RWPE2 (cell line): ENCODE results near the gene MBLAC1.
A peak's percentile ranks its signal among the peaks of the same experiment; 100 is the strongest.

Source experiments
- ATAC-seq: fragments of 200-7000 bp; cut with Tn5 transposase; 3 replicates; pipeline ENCODE4 v1.9.1; 2021; ENCODE audit warnings: low read depth
- DNase-seq: peaks from one replicate; pipeline ENCODE4 v3.0.0-alpha.2; 2020; ENCODE audit warnings: low spot score
- H3K27ac ChIP-seq: fragments of 450-650 bp; 2 replicates; pipeline ENCODE4 v1.5.1; 2017; ENCODE audit warnings: mild to moderate bottlenecking; ENCODE audit not compliant: poor library complexity, severe bottlenecking
- H3K27me3 ChIP-seq: fragments of 250-450 bp; sonication (Bioruptor Pico); 2 replicates; pipeline ENCODE4 v1.5.1; 2021; ENCODE audit warnings: mild to moderate bottlenecking, moderate library complexity; ENCODE audit not compliant: insufficient read depth, poor library complexity, severe bottlenecking
- H3K36me3 ChIP-seq: fragments of 250-450 bp; sonication (Bioruptor Pico); 2 replicates; pipeline ENCODE4 v1.5.1; 2020; ENCODE audit warnings: low read depth, mild to moderate bottlenecking, moderate library complexity
- H3K4me1 ChIP-seq: fragments of 250-450 bp; sonication (Bioruptor Pico); 2 replicates; pipeline ENCODE4 v1.5.1; 2021; ENCODE audit warnings: mild to moderate bottlenecking, moderate library complexity; ENCODE audit not compliant: insufficient read depth, poor library complexity, severe bottlenecking
- H3K4me3 ChIP-seq: fragments of 250-450 bp; sonication (Bioruptor Pico); 2 replicates; pipeline ENCODE4 v1.5.1; 2021; ENCODE audit warnings: mild to moderate bottlenecking, moderate library complexity; ENCODE audit not compliant: severe bottlenecking
- H3K9me3 ChIP-seq: fragments of 250-450 bp; sonication (Bioruptor Pico); 2 replicates; pipeline ENCODE4 v1.5.1; 2021; ENCODE audit warnings: mild to moderate bottlenecking, moderate library complexity; ENCODE audit not compliant: severe bottlenecking
- CTCF ChIP-seq: fragments of 450-650 bp; IDR thresholded peaks from one replicate; pipeline ENCODE4 v1.5.1; 2017; ENCODE audit warnings: mild to moderate bottlenecking, moderate library complexity; ENCODE audit not compliant: poor library complexity, severe bottlenecking

MBLAC1 gene

DNA sequence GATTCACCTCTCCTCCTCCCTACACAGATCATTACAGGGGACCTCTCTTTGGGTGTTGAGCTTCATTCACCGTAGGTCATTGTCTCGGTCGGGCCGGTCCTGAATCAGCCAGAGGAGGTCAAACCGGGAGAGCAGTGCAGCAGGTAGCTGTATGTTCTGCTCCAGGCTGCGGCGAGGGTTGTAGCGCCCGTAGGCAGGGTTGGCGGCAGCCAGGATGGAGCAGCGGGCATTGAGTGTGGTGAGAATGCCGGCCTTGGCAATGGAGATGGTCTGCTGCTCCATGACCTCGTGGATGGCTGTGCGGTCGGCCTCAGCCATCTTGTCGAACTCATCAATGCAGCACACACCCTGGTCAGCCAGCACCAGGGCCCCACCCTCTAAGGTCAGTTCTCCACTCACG lies 31.1 kb upstream of the MBLAC1 start:
- no peak overlapping the region for H3K27ac ChIP-seq
- no peak for TF ChIP-seq CTCF
- no peaks in the 10 kb centered on the region for H3K9me3 ChIP-seq
- H3K36me3 ChIP-seq = peaks cover 93% of the 10 kb centered on the region
- no peak for DNase-seq
- H3K4me1 ChIP-seq = peaks cover 4% of the 10 kb centered on the region
- no peak overlapping the region for H3K4me3 ChIP-seq
- H3K27me3 ChIP-seq = no peaks in the 10 kb centered on the region
- no peak for ATAC-seq

GRCh38 chr7:100098913-100099312 lies 27.9 kb upstream of the MBLAC1 start:
- peaks cover 4% of the 10 kb centered on the region for H3K4me1 ChIP-seq

DNA sequence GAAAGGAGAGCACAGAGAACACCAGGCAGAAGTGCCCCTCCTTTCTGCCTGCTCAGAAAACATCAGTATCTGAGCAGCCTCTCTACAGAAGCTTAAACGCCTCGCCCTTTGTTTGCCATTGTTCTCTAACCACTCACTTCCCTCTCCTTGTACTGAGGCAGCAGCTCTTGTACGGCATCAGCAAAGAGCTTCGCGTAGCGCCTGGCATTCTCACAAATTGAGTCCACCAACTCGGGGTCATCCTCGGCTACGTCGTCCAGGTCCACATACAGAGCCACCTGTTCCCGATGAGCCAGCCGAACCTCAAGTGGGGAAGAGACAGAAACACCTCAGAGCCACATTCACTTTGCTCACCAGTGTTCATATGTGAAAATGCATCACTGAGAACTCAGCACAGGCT lies 27.3 kb upstream of the MBLAC1 start:
- Histone ChIP-seq H3K27ac (peak overlapping the region; percentile 94), H3K36me3 (peaks cover 57% of the 10 kb centered on the region), H3K4me1 (peaks cover 4% of the 10 kb centered on the region), H3K4me3 (no peak overlapping the region), H3K9me3 (no peaks in the 10 kb centered on the region), H3K27me3 (no peaks in the 10 kb centered on the region)
- DNase-seq = no peak
- TF ChIP-seq CTCF = no peak
- no peak for ATAC-seq

More at GRCh38 chr7:100098913-100099312, 27.9 kb upstream of the MBLAC1 start:
- TF ChIP-seq CTCF = no peak
- Histone ChIP-seq H3K36me3 (peaks cover 62% of the 10 kb centered on the region), H3K4me3 (no peak overlapping the region), H3K27ac (no peak overlapping the region), H3K27me3 (no peaks in the 10 kb centered on the region), H3K9me3 (no peaks in the 10 kb centered on the region)
- DNase-seq (no peak), ATAC-seq (no peak)

GRCh38 chr7:100100420-100101015 lies 26.2 kb upstream of the MBLAC1 start:
- Histone ChIP-seq H3K27me3 (no peaks in the 10 kb centered on the region), H3K27ac (peak overlapping the region; percentile 94), H3K9me3 (no peaks in the 10 kb centered on the region), H3K4me3 (peak overlapping the region; percentile 88), H3K4me1 (peaks cover 4% of the 10 kb centered on the region), H3K36me3 (peaks cover 52% of the 10 kb centered on the region)
- no peak for TF ChIP-seq CTCF
- DNase-seq (peak; percentile 91), ATAC-seq (peak; percentile 76)
